H4 (cell line): ENCODE data around the gene PTPRCAP. TPM values are rescaled to one million over a fixed set of nuclear protein-coding genes. Genes with fewer than 3 reads are reported as not detected.
"Not testable (repeated sequence)": the region's sequence is repeated elsewhere in the genome, so short reads cannot be mapped to it uniquely, and the experiment has no call there.

Experiments
- DNase-seq: peaks from one replicate; pipeline ENCODE4 v3.0.0-alpha.2; 2015; ENCODE audit warnings: low spot score
- total RNA-seq: library from RNA; depleted of rRNA; stranded (reverse); fragments of >200 nt; shearing (Covaris generic); gene quantifications from 2 replicates; pipeline ENCODE4 v1.2.3, GENCODE V29; 2014

The PTPRCAP gene
- total RNA-seq, 1 experiment from 2014 or later, result 0.41 TPM

- DNase-seq, result no peak
Observed at GRCh38 chr11:67409261-67409666, 28.2 kb downstream of the PTPRCAP start.

- no peak for DNase-seq
Observed at GRCh38 chr11:67408437-67409200, 28.9 kb downstream of the PTPRCAP start.

GRCh38 chr11:67407688-67408163, 29.8 kb downstream of the PTPRCAP start:
- DNase-seq, result no peak

GRCh38 chr11:67406969-67407687, 30.4 kb downstream of the PTPRCAP start:
- DNase-seq, result no peak

GRCh38 chr11:67406420-67406968, 31.0 kb downstream of the PTPRCAP start:
- DNase-seq, result no peak

GRCh38 chr11:67405688-67406339, 31.7 kb downstream of the PTPRCAP start:
- DNase-seq, result no peak

GRCh38 chr11:67405196-67405567, 32.3 kb downstream of the PTPRCAP start:
- DNase-seq, result no peak

GRCh38 chr11:67404515-67405195, 32.8 kb downstream of the PTPRCAP start:
- no peak for DNase-seq

- not testable (repeated sequence) for DNase-seq
Observed at GRCh38 chr11:67403085-67403484, 34.4 kb downstream of the PTPRCAP start.

GRCh38 chr11:67402192-67402839, 35.2 kb downstream of the PTPRCAP start:
- not testable (repeated sequence) for DNase-seq

- peak; percentile 70 for DNase-seq
Observed at GRCh38 chr11:67401495-67402191, 35.8 kb downstream of the PTPRCAP start, which contains the start of gene PPP1CA. Gene PPP1CA, minus strand, starts transcription at chr11:67401858. Its CDS starts 76 bp downstream, at chr11:67401782.

GRCh38 chr11:67400942-67401494, 36.5 kb downstream of the PTPRCAP start:
- DNase-seq, result no peak

GRCh38 chr11:67400251-67400941, 37.1 kb downstream of the PTPRCAP start:
- no peak for DNase-seq

- no peak for DNase-seq
Observed at GRCh38 chr11:67398661-67399563, 38.6 kb downstream of the PTPRCAP start.

- DNase-seq, result no peak
Observed at GRCh38 chr11:67397986-67398660, 39.4 kb downstream of the PTPRCAP start.

- DNase-seq, result no peak
Observed at GRCh38 chr11:67397536-67397935, 39.9 kb downstream of the PTPRCAP start.

- DNase-seq, result no peak
Observed at GRCh38 chr11:67396587-67397389, 40.7 kb downstream of the PTPRCAP start.
